ENCODE measurements around the gene CHD6. TPM values are rescaled to one million over a fixed set of nuclear protein-coding genes. Genes with fewer than 3 reads are reported as not detected.

Gene CHD6
- polyA plus RNA-seq, 1 donor (not counting 4 experiments of a cell fraction or from before 2014, with no cell fraction given): 6.8 TPM

DNA sequence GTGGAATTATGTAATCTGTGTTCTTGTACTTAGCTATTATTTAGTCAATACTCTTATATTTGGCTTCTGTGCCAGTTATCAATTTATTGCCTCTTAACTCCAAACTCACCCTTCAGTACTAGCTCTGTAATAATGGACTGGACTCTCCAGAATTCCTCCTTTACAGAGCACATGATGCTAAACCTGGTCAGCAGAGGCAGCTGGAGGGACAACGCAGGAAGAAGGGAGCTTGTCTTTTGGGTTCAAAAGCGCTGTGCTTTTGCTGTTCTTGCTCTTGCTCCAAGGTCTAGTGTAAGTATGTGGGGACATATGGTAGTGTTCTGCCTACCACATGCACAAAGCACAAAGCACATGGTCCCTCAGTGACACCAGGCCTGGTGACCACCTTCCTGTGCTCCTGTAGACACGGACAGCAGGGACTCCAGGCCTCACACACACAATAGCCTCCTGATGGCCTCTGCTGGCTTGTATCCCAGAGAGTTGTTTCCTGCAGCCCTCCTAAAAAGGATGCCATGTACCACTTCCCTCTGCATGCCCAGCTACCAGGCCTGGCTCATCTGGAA is 46.1 kb downstream of the CHD6 start:
- no peaks in the 10 kb centered on the region for H3K36me3 ChIP-seq (ENCODE audit: control insufficient read depth in 2 of 2, extremely low read depth in 1 of 2, insufficient read depth in 2 of 2, low read length in 2 of 2)
- no peaks in the 10 kb centered on the region for H3K9me1 ChIP-seq (ENCODE audit: control insufficient read depth, extremely low read depth, insufficient read depth, low read length)
- no peaks in the 10 kb centered on the region for H3K4me1 ChIP-seq (ENCODE audit: control insufficient read depth, extremely low read depth, insufficient read depth, low read length)
- no peaks in the 10 kb centered on the region for H4K20me1 ChIP-seq (ENCODE audit: control insufficient read depth, extremely low read depth, insufficient read depth, low read length)
- no peaks in the 10 kb centered on the region for H3K27me3 ChIP-seq (ENCODE audit: control insufficient read depth, extremely low read depth, insufficient read depth, low read length)
- H3K9me3 ChIP-seq (ENCODE audit: control insufficient read depth, low read depth, low read length): no peaks in the 10 kb centered on the region
- H3K27ac ChIP-seq (ENCODE audit: control insufficient read depth, insufficient read depth, low read length): no peak overlapping the region
- no peak overlapping the region for H3K9ac ChIP-seq (ENCODE audit: control insufficient read depth, extremely low read depth, insufficient read depth, low read length)
- no peak for FAIRE-seq
- H2AFZ ChIP-seq (ENCODE audit: control insufficient read depth, low read length): no peak overlapping the region
- DNase-seq (ENCODE audit: low read depth, low spot score): no peak
- H3K4me3 ChIP-seq (ENCODE audit: control insufficient read depth in 2 of 3, extremely low read depth in 1 of 3, insufficient read depth in 2 of 3, low read depth in 1 of 3, low read length in 3 of 3): no peak overlapping the region
- peaks cover 52% of the 10 kb centered on the region for H3K79me2 ChIP-seq (ENCODE audit: control insufficient read depth, insufficient read depth, low read length)
- H3K4me2 ChIP-seq (ENCODE audit: control insufficient read depth, extremely low read depth, insufficient read depth, low read depth, low read length): no peak overlapping the region
- TF ChIP-seq, protein P1, sequence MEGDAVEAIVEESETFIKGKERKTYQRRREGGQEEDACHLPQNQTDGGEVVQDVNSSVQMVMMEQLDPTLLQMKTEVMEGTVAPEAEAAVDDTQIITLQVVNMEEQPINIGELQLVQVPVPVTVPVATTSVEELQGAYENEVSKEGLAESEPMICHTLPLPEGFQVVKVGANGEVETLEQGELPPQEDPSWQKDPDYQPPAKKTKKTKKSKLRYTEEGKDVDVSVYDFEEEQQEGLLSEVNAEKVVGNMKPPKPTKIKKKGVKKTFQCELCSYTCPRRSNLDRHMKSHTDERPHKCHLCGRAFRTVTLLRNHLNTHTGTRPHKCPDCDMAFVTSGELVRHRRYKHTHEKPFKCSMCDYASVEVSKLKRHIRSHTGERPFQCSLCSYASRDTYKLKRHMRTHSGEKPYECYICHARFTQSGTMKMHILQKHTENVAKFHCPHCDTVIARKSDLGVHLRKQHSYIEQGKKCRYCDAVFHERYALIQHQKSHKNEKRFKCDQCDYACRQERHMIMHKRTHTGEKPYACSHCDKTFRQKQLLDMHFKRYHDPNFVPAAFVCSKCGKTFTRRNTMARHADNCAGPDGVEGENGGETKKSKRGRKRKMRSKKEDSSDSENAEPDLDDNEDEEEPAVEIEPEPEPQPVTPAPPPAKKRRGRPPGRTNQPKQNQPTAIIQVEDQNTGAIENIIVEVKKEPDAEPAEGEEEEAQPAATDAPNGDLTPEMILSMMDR (optimal IDR thresholded peaks at IDR 0.05 in 1 of 3, IDR thresholded peaks at IDR 0.05 in 1 of 3, conservative IDR thresholded peaks at IDR 0.05 in 1 of 3; ENCODE audit: extremely low read depth in 1 of 3, insufficient read depth in 2 of 3, low read length in 3 of 3): peak; percentile 33 to 72 (median 51)
- TF ChIP-seq EZH2 (IDR thresholded peaks at IDR 0.05; ENCODE audit: low read length): no peak
- dilution Hi-C loops (cut with MboI; ENCODE audit: extremely low pct_ligation_motif_present, low sequenced_read_pairs): no loop called here

DNA sequence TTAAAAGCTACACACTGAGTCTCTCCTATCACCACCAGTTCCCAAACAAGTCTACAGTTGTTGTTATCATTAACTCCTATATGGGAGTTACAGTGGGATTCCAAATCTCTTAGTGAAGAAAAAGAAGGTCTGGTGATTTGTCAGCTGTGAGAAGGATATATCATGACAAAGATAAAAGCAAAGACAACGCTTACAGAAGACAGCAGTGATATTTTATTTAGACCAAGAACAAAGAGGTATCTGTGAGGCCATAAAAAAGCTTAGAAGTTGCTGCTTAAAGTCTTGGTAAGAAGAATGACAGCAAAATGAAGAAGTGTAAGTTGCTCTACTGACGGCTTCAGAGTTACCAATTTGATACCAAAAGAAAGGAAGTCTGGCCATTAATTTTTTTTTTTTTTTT is 47.2 kb downstream of the CHD6 start:
- H3K9me3 ChIP-seq (ENCODE audit: control insufficient read depth, low read depth, low read length): no peaks in the 10 kb centered on the region
- H3K9me1 ChIP-seq (ENCODE audit: control insufficient read depth, extremely low read depth, insufficient read depth, low read length): no peaks in the 10 kb centered on the region
- H3K4me2 ChIP-seq (ENCODE audit: control insufficient read depth, extremely low read depth, insufficient read depth, low read depth, low read length): no peak overlapping the region
- no peak overlapping the region for H3K4me3 ChIP-seq (ENCODE audit: control insufficient read depth in 2 of 3, extremely low read depth in 1 of 3, insufficient read depth in 2 of 3, low read depth in 1 of 3, low read length in 3 of 3)
- H3K79me2 ChIP-seq (ENCODE audit: control insufficient read depth, insufficient read depth, low read length): peaks cover 56% of the 10 kb centered on the region
- dilution Hi-C loops (cut with MboI; ENCODE audit: extremely low pct_ligation_motif_present, low sequenced_read_pairs): no loop called here
- H4K20me1 ChIP-seq (ENCODE audit: control insufficient read depth, extremely low read depth, insufficient read depth, low read length): no peaks in the 10 kb centered on the region
- no peak for FAIRE-seq
- H2AFZ ChIP-seq (ENCODE audit: control insufficient read depth, low read length): no peak overlapping the region
- no peak overlapping the region for H3K9ac ChIP-seq (ENCODE audit: control insufficient read depth, extremely low read depth, insufficient read depth, low read length)
- H3K27ac ChIP-seq (ENCODE audit: control insufficient read depth, insufficient read depth, low read length): no peak overlapping the region
- H3K36me3 ChIP-seq (ENCODE audit: control insufficient read depth in 2 of 2, extremely low read depth in 1 of 2, insufficient read depth in 2 of 2, low read length in 2 of 2): no peaks in the 10 kb centered on the region
- TF ChIP-seq, protein P1 (optimal IDR thresholded peaks at IDR 0.05 in 1 of 3, IDR thresholded peaks at IDR 0.05 in 1 of 3, conservative IDR thresholded peaks at IDR 0.05 in 1 of 3; ENCODE audit: extremely low read depth in 1 of 3, insufficient read depth in 2 of 3, low read length in 3 of 3): no peak
- no peak for TF ChIP-seq EZH2 (IDR thresholded peaks at IDR 0.05; ENCODE audit: low read length)
- H3K27me3 ChIP-seq (ENCODE audit: control insufficient read depth, extremely low read depth, insufficient read depth, low read length): no peaks in the 10 kb centered on the region
- no peak for DNase-seq (ENCODE audit: low read depth, low spot score)
- H3K4me1 ChIP-seq (ENCODE audit: control insufficient read depth, extremely low read depth, insufficient read depth, low read length): no peaks in the 10 kb centered on the region

Measured in keratinocyte (primary cell).